ENCODE data around the gene CASZ1.

The CASZ1 gene

GRCh38 chr1:10655002-10655401 is 141.4 kb downstream of the CASZ1 start:
- H3K27me3 Mint-ChIP-seq (ENCODE audit: low read depth, poor library complexity), result peaks cover 55% of the 10 kb centered on the region
- H3K9me3 Mint-ChIP-seq, result no peaks in the 10 kb centered on the region
- no peak overlapping the region for H3K27ac Mint-ChIP-seq
- H3K4me1 Mint-ChIP-seq, result peaks cover 13% of the 10 kb centered on the region
- no peak overlapping the region for H3K4me3 Mint-ChIP-seq
- no peak for DNase-seq
- TF ChIP-seq CTCF (IDR thresholded peaks at IDR 0.05), result no peak
- H3K36me3 Mint-ChIP-seq (ENCODE audit: low read depth), result no peaks in the 10 kb centered on the region

- peaks cover 65% of the 10 kb centered on the region for H3K27me3 Mint-ChIP-seq (ENCODE audit: low read depth, poor library complexity)
- no peaks in the 10 kb centered on the region for H3K9me3 Mint-ChIP-seq
- peaks cover 13% of the 10 kb centered on the region for H3K4me1 Mint-ChIP-seq
- H3K36me3 Mint-ChIP-seq (ENCODE audit: low read depth), result no peaks in the 10 kb centered on the region
- H3K27ac Mint-ChIP-seq, result no peak overlapping the region
- no peak overlapping the region for H3K4me3 Mint-ChIP-seq
- TF ChIP-seq CTCF (IDR thresholded peaks at IDR 0.05), result no peak
- no peak for DNase-seq
These were observed 142.9 kb downstream of the CASZ1 start for GRCh38 chr1:10653370-10654125.

GRCh38 chr1:10652626-10653025 is 143.8 kb downstream of the CASZ1 start:
- Mint-ChIP-seq H3K27me3 (ENCODE audit: low read depth, poor library complexity) (peaks cover 74% of the 10 kb centered on the region), H3K4me3 (no peak overlapping the region), H3K36me3 (ENCODE audit: low read depth) (no peaks in the 10 kb centered on the region), H3K4me1 (peaks cover 7% of the 10 kb centered on the region), H3K27ac (no peak overlapping the region), H3K9me3 (no peaks in the 10 kb centered on the region)
- TF ChIP-seq CTCF (IDR thresholded peaks at IDR 0.05), result no peak
- no peak for DNase-seq

- no peak overlapping the region for H3K4me3 Mint-ChIP-seq
- no peaks in the 10 kb centered on the region for H3K9me3 Mint-ChIP-seq
- no peak for DNase-seq
- H3K36me3 Mint-ChIP-seq (ENCODE audit: low read depth), result no peaks in the 10 kb centered on the region
- no peak overlapping the region for H3K27ac Mint-ChIP-seq
- peaks cover 77% of the 10 kb centered on the region for H3K27me3 Mint-ChIP-seq (ENCODE audit: low read depth, poor library complexity)
- TF ChIP-seq CTCF (IDR thresholded peaks at IDR 0.05), result no peak
- no peaks in the 10 kb centered on the region for H3K4me1 Mint-ChIP-seq
These were observed 144.7 kb downstream of the CASZ1 start for GRCh38 chr1:10651793-10652192.

- Mint-ChIP-seq H3K36me3 (ENCODE audit: low read depth) (no peaks in the 10 kb centered on the region), H3K9me3 (no peaks in the 10 kb centered on the region), H3K4me3 (no peak overlapping the region), H3K27me3 (ENCODE audit: low read depth, poor library complexity) (peaks cover 79% of the 10 kb centered on the region), H3K4me1 (no peaks in the 10 kb centered on the region), H3K27ac (no peak overlapping the region)
- peak; percentile 56 for DNase-seq
- no peak for TF ChIP-seq CTCF (IDR thresholded peaks at IDR 0.05)
These were observed 145.1 kb downstream of the CASZ1 start for GRCh38 chr1:10651389-10651766.

Measured in nephron progenitor cell (in vitro differentiated cells).